HG03565 (cell line): ENCODE results near the gene ST6GALNAC1.

Source experiments
- ATAC-seq: cut with Tn5 transposase; IDR thresholded peaks from one replicate; pipeline ENCODE4 v1.9.1; 2021; ENCODE audit warnings: mild to moderate bottlenecking, moderate library complexity; ENCODE audit not compliant: unreplicated experiment

The ST6GALNAC1 gene

GRCh38 chr17:76584427-76585032 lies 59.0 kb downstream of the ST6GALNAC1 start:
- ATAC-seq: no peak

GRCh38 chr17:76582660-76583059 lies 60.9 kb downstream of the ST6GALNAC1 start:
- ATAC-seq: no peak

- no peak for ATAC-seq
Observed at GRCh38 chr17:76581515-76581914, 62.0 kb downstream of the ST6GALNAC1 start.

DNA sequence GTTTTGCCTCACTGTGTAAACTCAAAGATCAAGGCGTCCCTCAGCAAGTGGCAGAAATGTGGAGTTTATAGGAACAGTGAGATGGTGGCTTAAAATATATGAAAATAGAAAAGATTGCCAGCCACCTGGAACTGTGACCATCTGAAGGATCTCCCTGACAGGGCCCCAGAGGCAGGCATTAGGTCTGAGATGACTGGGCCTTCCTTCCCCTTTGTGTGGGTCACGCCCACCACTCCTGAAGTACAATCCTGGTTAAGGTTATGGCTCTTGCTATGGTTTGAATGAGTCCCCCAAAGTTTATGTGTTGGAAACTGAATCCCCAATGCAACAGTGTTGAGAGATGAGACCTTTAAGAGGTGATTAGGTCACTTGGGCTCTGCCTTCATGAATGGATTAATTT lies 64.3 kb downstream of the ST6GALNAC1 start:
- no peak for ATAC-seq

DNA sequence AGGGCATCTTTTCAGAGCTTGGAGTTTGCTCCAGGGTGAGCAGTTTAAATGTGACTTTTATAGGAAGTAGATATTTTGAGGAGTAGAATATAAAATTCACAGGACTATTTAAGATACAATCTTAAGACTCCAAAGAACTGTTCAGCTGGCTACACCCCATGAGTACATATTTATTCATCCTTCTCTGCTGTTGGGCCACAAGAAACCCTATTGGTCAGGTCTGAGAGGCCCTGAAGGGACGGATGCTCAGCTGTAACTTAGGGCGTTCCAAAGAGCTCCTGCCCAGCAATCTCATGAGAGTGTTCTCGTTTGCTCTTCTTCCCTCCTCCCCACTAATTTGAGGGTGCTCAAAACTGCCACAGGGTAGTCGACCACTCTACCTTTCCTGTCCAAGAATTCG lies 65.2 kb downstream of the ST6GALNAC1 start:
- no peak for ATAC-seq

DNA sequence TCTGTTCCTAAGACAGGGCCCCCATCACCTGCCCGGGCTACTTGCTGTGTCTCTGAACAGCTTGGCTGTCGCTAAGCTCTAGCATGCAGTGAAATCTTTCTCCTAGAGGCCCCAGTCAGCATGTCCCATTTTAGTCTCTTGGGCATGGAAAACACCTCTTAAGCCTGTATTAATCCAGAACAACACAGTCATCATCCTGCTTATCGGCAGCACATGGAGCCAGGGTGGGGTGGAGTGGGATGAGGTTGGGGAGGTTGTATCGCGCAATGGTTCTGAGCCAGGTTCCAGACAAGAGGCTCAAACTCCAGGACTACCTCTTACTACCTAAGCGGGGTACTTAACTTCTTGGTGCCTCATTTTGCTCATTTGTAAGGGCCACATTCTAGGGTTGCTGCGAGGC lies 65.7 kb downstream of the ST6GALNAC1 start:
- no peak for ATAC-seq

DNA sequence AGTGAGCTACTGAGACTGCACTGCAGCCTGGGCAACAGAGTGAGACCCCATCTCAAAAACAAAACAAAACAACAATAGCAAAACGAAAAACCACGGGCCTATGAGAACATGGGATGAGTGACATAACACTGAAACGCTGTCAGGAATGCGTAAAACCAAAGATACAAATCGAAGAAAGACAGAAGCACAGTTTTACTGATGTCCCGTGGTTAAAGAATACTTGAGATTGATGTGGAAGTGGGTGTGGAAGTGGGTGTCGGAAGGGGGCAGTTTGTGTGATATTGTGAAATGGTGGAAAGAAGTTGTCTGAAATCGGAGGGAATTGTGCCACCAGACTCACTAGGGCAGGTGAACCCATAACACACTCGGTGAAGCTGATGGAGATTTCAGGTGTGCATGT lies 67.4 kb downstream of the ST6GALNAC1 start:
- ATAC-seq: no peak

DNA sequence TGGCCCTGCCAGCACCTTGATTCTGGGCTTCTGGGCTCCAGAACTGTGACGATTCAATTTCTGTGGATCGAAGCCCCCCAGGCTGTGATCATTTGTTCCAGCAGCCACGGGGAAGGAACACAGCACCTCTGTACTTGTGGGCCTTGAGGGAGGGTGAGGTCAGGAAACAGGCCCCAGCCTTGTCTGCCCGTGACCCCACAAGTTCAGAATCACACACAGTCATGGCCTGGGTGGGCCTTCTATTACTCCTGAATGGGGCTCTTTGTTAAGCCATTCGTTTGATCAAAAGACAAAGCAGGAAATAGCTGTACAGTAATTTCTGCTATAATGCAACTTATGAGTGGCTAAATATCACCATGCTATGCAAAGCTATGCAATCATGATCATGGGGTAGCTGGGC lies 68.0 kb downstream of the ST6GALNAC1 start:
- no peak for ATAC-seq
